Lower leg skin (tissue), 4 donors: Measurements from ENCODE around the gene ADPGK. TPM values are rescaled to one million over a fixed set of nuclear protein-coding genes. Genes with fewer than 3 reads are reported as not detected.

Experiments used
- DNase-seq, 2 donors: peaks; one replicate each; pipeline ENCODE4 v3.0.0-alpha.2; 2019; ENCODE audit warnings: low spot score in 2 of 2
- H3K4me3 ChIP-seq: fragments of 200-600 bp; sonication (generic); 2 replicates; pipeline ENCODE4 v1.5.1; 2017; ENCODE audit warnings: mild to moderate bottlenecking, low read depth; ENCODE audit not compliant: poor library complexity, severe bottlenecking
- POLR2A ChIP-seq, 2 donors: fragments of 450-650 bp; IDR thresholded peaks; one replicate each; pipeline ENCODE4 v1.6.1; 2016 to 2017; ENCODE audit warnings: antibody characterized with exemption in 2 of 2, mild to moderate bottlenecking in 1 of 2, moderate library complexity in 1 of 2
- WGBS, 2 donors: methylation state at CpG; one replicate each; pipeline ENCODE4 v1.1.5; 2018; 5-methylcytosine and 5-hydroxymethylcytosine counted together
- intact Hi-C: fragments of 100-400 bp; cut with DNase I; formaldehyde crosslinking; loops from one replicate; pipeline ENCODE4 v1.15.0; 2023; ENCODE audit warnings: low total_unique reads
- total RNA-seq, 4 donors: library from RNA; depleted of rRNA; stranded (reverse); fragments of >200 nt; gene quantifications; one replicate each; pipeline ENCODE4 v1.1.0, GENCODE V29; 2016
- TF ChIP-seq, protein P1 (sequence below), 3 donors: fragments of 450-650 bp; IDR thresholded peaks; one replicate each; pipeline ENCODE4 v1.5.1; 2016; ENCODE audit warnings: antibody characterized with exemption in 3 of 3, mild to moderate bottlenecking in 3 of 3, moderate library complexity in 2 of 3

The ADPGK gene
- total RNA-seq: 10 to 100 TPM; 31.1 to 83.1 (median 43.1) TPM

GRCh38 chr15:72783640-72784455, at the start of gene ADPGK:
ADPGK (minus strand) TSS chr15:72783758; CDS start chr15:72783691, 67 bp downstream.
- TF ChIP-seq, protein P1, sequence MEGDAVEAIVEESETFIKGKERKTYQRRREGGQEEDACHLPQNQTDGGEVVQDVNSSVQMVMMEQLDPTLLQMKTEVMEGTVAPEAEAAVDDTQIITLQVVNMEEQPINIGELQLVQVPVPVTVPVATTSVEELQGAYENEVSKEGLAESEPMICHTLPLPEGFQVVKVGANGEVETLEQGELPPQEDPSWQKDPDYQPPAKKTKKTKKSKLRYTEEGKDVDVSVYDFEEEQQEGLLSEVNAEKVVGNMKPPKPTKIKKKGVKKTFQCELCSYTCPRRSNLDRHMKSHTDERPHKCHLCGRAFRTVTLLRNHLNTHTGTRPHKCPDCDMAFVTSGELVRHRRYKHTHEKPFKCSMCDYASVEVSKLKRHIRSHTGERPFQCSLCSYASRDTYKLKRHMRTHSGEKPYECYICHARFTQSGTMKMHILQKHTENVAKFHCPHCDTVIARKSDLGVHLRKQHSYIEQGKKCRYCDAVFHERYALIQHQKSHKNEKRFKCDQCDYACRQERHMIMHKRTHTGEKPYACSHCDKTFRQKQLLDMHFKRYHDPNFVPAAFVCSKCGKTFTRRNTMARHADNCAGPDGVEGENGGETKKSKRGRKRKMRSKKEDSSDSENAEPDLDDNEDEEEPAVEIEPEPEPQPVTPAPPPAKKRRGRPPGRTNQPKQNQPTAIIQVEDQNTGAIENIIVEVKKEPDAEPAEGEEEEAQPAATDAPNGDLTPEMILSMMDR (IDR thresholded peaks at IDR 0.05): no peak
- peak in 1 of 2 donors; percentile 6 for TF ChIP-seq POLR2A (IDR thresholded peaks at IDR 0.05)
- intact Hi-C loops: no loop called here
- peak; percentile 86 to 98 for DNase-seq
- 0 to 1% methylated on average over 41 to 54 of the region's 68 CpGs for WGBS, 2 donors
- H3K4me3 ChIP-seq: peak within 1 kb of the TSS; percentile 96

DNA sequence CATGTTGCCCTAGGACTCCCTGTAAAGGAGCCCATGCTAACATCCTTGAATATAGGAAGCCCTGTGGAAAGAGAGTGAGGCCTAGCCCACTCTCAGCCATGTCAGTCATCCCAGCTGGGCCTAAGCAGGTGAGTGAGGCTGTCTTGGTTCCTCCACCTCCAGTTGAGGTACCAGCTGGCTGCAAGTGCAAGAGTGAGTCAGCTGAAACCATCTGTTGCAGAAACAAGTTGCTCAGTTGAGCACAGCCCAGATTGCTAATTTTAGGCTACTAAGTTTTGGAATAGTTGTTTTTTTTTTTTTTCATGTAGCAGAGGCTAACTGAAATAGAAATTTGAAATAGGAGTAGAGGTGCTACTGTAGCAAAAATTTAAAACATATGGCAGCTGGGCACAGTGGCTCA, 43.7 kb upstream of the ADPGK start:
- peak in 1 of 2 donors; percentile 8 for DNase-seq
- TF ChIP-seq, protein P1 (IDR thresholded peaks at IDR 0.05): no peak
- TF ChIP-seq POLR2A (IDR thresholded peaks at IDR 0.05): no peak
- H3K4me3 ChIP-seq: no peak overlapping the region
- intact Hi-C loops: no loop called here

DNA sequence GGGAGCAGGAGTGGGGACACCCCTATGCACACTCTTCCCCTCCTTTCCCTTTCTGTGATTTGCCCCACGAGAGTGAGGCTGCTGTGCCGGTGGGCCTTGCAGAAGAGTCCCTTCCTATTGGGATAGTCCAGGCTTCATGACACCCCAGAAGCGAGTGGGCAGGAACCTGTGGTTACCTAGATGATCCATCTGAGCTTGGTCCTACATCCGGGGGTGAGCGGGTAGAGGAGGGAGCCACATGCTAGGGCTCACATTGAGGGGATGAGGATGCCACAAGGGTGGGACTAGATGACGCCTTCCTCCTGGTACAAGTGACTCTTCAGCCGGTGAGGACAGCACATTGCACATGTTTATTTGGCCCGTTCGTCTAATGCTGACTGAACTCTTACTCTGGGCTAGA, 43.1 kb upstream of the ADPGK start:
- intact Hi-C loops: no loop called here
- TF ChIP-seq, protein P1 (IDR thresholded peaks at IDR 0.05): no peak
- no peak for TF ChIP-seq POLR2A (IDR thresholded peaks at IDR 0.05)
- no peak overlapping the region for H3K4me3 ChIP-seq
- 90 to 92% methylated on average over 9 of the region's 9 CpGs for WGBS, 2 donors
- DNase-seq: no peak

- intact Hi-C loops: no loop called here
- DNase-seq: no peak
- no peak for TF ChIP-seq POLR2A (IDR thresholded peaks at IDR 0.05)
- H3K4me3 ChIP-seq: no peak overlapping the region
- 50 to 62% methylated on average over 4 of the region's 4 CpGs for WGBS, 2 donors
Measured at GRCh38 chr15:72825829-72826228, 42.3 kb upstream of the ADPGK start.

- TF ChIP-seq, protein P1 (IDR thresholded peaks at IDR 0.05): no peak
- TF ChIP-seq POLR2A (IDR thresholded peaks at IDR 0.05): no peak
- H3K4me3 ChIP-seq: no peak overlapping the region
- 84 to 86% methylated on average over 7 of the region's 7 CpGs for WGBS, 2 donors
- intact Hi-C loops: no loop called here
- no peak for DNase-seq
Measured at GRCh38 chr15:72824781-72825180, 41.2 kb upstream of the ADPGK start.

- TF ChIP-seq POLR2A (IDR thresholded peaks at IDR 0.05): no peak
- TF ChIP-seq, protein P1 (IDR thresholded peaks at IDR 0.05): no peak
- 77 to 88% methylated on average over 14 of the region's 14 CpGs for WGBS, 2 donors
- no peak for DNase-seq
- intact Hi-C loops: no loop called here
- H3K4me3 ChIP-seq: no peak overlapping the region
Measured at GRCh38 chr15:72824112-72824511, 40.6 kb upstream of the ADPGK start.
